ENCODE data around the gene RFX5. TPM values are rescaled to one million over a fixed set of nuclear protein-coding genes. Genes with fewer than 3 reads are reported as not detected.

RFX5 gene
- total and polyA plus RNA-seq, 12 donors = 6.5 to 38.4 (median 21.5) TPM

- Histone ChIP-seq H3K27me3 (no peaks in the 10 kb centered on the region), H3K4me1 (peaks cover 38 to 82% (median 67%) of the 10 kb centered on the region in 9 donors), H3K27ac (peak overlapping the region in 9 of 10 donors; percentile 58 to 91 (median 71)), H3K4me3 (no peak overlapping the region), H3K9me3 (no peaks in the 10 kb centered on the region), H3K36me3 (peaks cover 0 to 98% (median 40%) of the 10 kb centered on the region in 9 donors)
- DNase-seq (peak; percentile 33 to 74), ATAC-seq (peak; percentile 75 to 95 (median 86))
- 45 to 52% methylated on average over 7 of the region's 7 CpGs for WGBS, 2 donors
- TF ChIP-seq, protein P1, sequence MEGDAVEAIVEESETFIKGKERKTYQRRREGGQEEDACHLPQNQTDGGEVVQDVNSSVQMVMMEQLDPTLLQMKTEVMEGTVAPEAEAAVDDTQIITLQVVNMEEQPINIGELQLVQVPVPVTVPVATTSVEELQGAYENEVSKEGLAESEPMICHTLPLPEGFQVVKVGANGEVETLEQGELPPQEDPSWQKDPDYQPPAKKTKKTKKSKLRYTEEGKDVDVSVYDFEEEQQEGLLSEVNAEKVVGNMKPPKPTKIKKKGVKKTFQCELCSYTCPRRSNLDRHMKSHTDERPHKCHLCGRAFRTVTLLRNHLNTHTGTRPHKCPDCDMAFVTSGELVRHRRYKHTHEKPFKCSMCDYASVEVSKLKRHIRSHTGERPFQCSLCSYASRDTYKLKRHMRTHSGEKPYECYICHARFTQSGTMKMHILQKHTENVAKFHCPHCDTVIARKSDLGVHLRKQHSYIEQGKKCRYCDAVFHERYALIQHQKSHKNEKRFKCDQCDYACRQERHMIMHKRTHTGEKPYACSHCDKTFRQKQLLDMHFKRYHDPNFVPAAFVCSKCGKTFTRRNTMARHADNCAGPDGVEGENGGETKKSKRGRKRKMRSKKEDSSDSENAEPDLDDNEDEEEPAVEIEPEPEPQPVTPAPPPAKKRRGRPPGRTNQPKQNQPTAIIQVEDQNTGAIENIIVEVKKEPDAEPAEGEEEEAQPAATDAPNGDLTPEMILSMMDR (IDR thresholded peaks at IDR 0.05) = no peak
- intact Hi-C loops (cut with DNase I) = loop anchor here in 1 of 10 donors (2.0 to 5.0 kb wide), 2 partner anchors 15 to 86 kb away; partner anchors contain the start of genes PI4KB and PSMB4
Observed at GRCh38 chr1:151311589-151312331, 35.3 kb downstream of the RFX5 start.

GRCh38 chr1:151311011-151311410, 36.0 kb downstream of the RFX5 start:
- DNase-seq (no peak), ATAC-seq (peak in 2 of 8 donors; percentile 3 to 17)
- WGBS, 2 donors = 50 to 59% methylated on average over 4 of the region's 4 CpGs
- Histone ChIP-seq H3K27me3 (no peaks in the 10 kb centered on the region), H3K4me3 (no peak overlapping the region), H3K9me3 (no peaks in the 10 kb centered on the region), H3K27ac (peak overlapping the region in 9 of 10 donors; percentile 55 to 91 (median 70)), H3K4me1 (peaks cover 38 to 77% (median 67%) of the 10 kb centered on the region in 9 donors), H3K36me3 (peaks cover 0 to 98% (median 40%) of the 10 kb centered on the region in 9 donors)
- intact Hi-C loops (cut with DNase I) = loop anchor here in 1 of 10 donors (2.0 to 5.0 kb wide), 2 partner anchors 16 to 86 kb away; partner anchors contain the start of genes PI4KB and PSMB4
- TF ChIP-seq, protein P1 (IDR thresholded peaks at IDR 0.05) = no peak

- Histone ChIP-seq H3K27me3 (no peaks in the 10 kb centered on the region), H3K4me1 (peaks cover 38 to 66% (median 62%) of the 10 kb centered on the region in 9 donors), H3K36me3 (peaks cover 0 to 98% (median 41%) of the 10 kb centered on the region in 9 donors), H3K9me3 (no peaks in the 10 kb centered on the region), H3K27ac (peak overlapping the region in 9 of 10 donors; percentile 55 to 91 (median 70)), H3K4me3 (no peak overlapping the region)
- TF ChIP-seq, protein P1 (IDR thresholded peaks at IDR 0.05) = no peak
- intact Hi-C loops (cut with DNase I) = loop anchor here in 5 of 10 donors (2.0 to 10.0 kb wide), 5 partner anchors 17 to 87 kb away; partner anchors contain the start of genes PSMB4 (in 4 of the 5) and PI4KB (in 1 of the 5)
- ATAC-seq (peak in 7 of 8 donors; percentile 12 to 51 (median 28)), DNase-seq (peak in 1 of 2 donors; percentile 43)
- 59 to 63% methylated on average over 7 of the region's 7 CpGs for WGBS, 2 donors
Observed at GRCh38 chr1:151309811-151310323, 37.2 kb downstream of the RFX5 start.

DNA sequence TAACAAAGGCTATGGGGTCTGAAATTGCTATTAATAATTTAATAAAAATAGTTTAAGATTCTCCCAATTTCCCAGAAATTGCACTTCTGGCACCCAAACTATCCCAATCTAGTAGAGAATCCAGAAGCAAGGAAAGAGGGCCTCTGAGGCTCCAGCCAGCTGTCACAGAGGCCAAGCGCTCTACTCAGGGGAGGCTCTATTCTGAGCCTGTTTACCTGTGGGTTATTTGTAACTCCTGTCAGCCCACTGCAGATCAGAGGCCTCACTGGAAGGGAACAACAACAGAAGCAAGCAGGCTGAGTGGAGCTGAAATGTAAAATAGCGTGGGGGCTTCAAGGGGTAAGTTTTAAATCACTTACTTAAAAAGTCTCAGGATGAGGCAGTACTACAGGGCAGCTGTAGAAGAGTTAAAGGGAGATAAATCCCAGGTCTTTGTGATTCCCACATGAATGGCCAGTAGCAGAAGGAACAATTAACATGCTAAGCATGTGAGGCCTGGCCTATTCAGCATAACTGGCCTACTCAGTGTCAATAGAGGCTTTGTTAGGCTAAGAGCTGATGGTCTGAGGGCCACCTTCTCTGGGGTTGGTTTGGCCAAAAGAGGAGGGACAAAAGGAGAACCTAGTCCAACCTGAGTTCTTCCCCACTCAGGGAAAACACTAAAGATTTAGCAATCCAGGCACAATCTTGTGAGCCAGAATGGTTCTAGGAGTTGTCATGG, 52.1 kb downstream of the RFX5 start:
- Histone ChIP-seq H3K4me1 (peaks cover 0 to 1% (median 0%) of the 10 kb centered on the region in 9 donors), H3K9me3 (no peaks in the 10 kb centered on the region), H3K27ac (no peak overlapping the region), H3K36me3 (peaks cover 0 to 100% (median 85%) of the 10 kb centered on the region in 9 donors), H3K4me3 (no peak overlapping the region), H3K27me3 (no peaks in the 10 kb centered on the region)
- no peak for ATAC-seq
- intact Hi-C loops (cut with DNase I) = no loop called here
- TF ChIP-seq, protein P1 (IDR thresholded peaks at IDR 0.05) = no peak
- 92 to 94% methylated on average over 2 of the region's 2 CpGs for WGBS, 2 donors
- no peak for DNase-seq
